Neural progenitor cell (in vitro differentiated cells): Measurements from ENCODE around the gene ASZ1. TPM values are rescaled to one million over a fixed set of nuclear protein-coding genes. Genes with fewer than 3 reads are reported as not detected.

Source experiments
- DNase-seq: peaks from one replicate; pipeline ENCODE4 v3.0.0-alpha.2; 2016; ENCODE audit warnings: low spot score
- H2AFZ ChIP-seq: fragments of 200-600 bp; sonication (generic); replicated peaks from 2 replicates; pipeline ENCODE4 v1.6.1; 2016; ENCODE audit warnings: antibody characterized with exemption
- H3F3A ChIP-seq: fragments of 200-600 bp; sonication (generic); 2 replicates; pipeline ENCODE4 v1.6.1; 2016; ENCODE audit warnings: antibody characterized with exemption, low read depth
- H3K27ac ChIP-seq: fragments of 200-600 bp; sonication (generic); 2 replicates; pipeline ENCODE4 v1.5.1; 2016; ENCODE audit warnings: mild to moderate bottlenecking
- H3K27me3 ChIP-seq: fragments of 200-600 bp; sonication (generic); 2 replicates; pipeline ENCODE4 v1.6.1; 2016; ENCODE audit warnings: mild to moderate bottlenecking, moderate library complexity
- H3K36me3 ChIP-seq: fragments of 200-600 bp; sonication (generic); 2 replicates; pipeline ENCODE4 v1.5.1; 2016
- H3K4me1 ChIP-seq: fragments of 200-600 bp; sonication (generic); 2 replicates; pipeline ENCODE4 v1.6.1; 2016; ENCODE audit warnings: mixed run types
- H3K4me2 ChIP-seq: fragments of 200-600 bp; sonication (generic); 2 replicates; pipeline ENCODE4 v1.6.1; 2016
- H3K4me3 ChIP-seq: fragments of 200-600 bp; sonication (generic); 2 replicates; pipeline ENCODE4 v1.5.1; 2016
- H3K79me2 ChIP-seq: fragments of 200-600 bp; sonication (generic); 2 replicates; pipeline ENCODE4 v1.6.1; 2016; ENCODE audit warnings: low read depth
- H3K9ac ChIP-seq: fragments of 200-600 bp; sonication (generic); 2 replicates; pipeline ENCODE4 v1.6.1; 2016
- H3K9me3 ChIP-seq: fragments of 200-600 bp; sonication (generic); 2 replicates; pipeline ENCODE4 v1.5.1; 2016; ENCODE audit warnings: low read depth
- H4K20me1 ChIP-seq: fragments of 200-600 bp; sonication (generic); 2 replicates; pipeline ENCODE4 v1.6.1; 2016; ENCODE audit warnings: low read depth
- H3K27ac Mint-ChIP-seq: 3 replicates; pipeline ENCODE4 v1.8.0; 2021; ENCODE audit warnings: mixed read lengths
- H3K27me3 Mint-ChIP-seq: 2 replicates; pipeline ENCODE4 v1.8.0; 2022; ENCODE audit warnings: low read depth, mild to moderate bottlenecking, inconsistent platforms, moderate library complexity, mixed read lengths; ENCODE audit not compliant: insufficient read depth
- H3K36me3 Mint-ChIP-seq: 3 replicates; pipeline ENCODE4 v1.8.0; 2021; ENCODE audit warnings: mixed read lengths
- H3K4me1 Mint-ChIP-seq: 3 replicates; pipeline ENCODE4 v1.8.0; 2021; ENCODE audit warnings: mixed read lengths
- H3K4me3 Mint-ChIP-seq: 3 replicates; pipeline ENCODE4 v1.8.0; 2021; ENCODE audit warnings: mild to moderate bottlenecking, moderate library complexity, mixed read lengths
- H3K9me3 Mint-ChIP-seq: 3 replicates; pipeline ENCODE4 v1.8.0; 2020; ENCODE audit warnings: mixed read lengths
- EZH2 ChIP-seq: fragments of 200-600 bp; sonication (generic); IDR thresholded peaks from 2 replicates; pipeline ENCODE4 v1.6.1; 2017; ENCODE audit warnings: antibody characterized with exemption, mild to moderate bottlenecking, moderate library complexity
- EZH2phosphoT487 ChIP-seq: fragments of 200-600 bp; sonication (generic); IDR thresholded peaks from 2 replicates; pipeline ENCODE4 v1.6.1; 2017; ENCODE audit warnings: antibody characterized with exemption
- total RNA-seq: library from RNA; depleted of rRNA; stranded (reverse); fragments of >200 nt; gene quantifications from 2 replicates; pipeline ENCODE4 v1.2.3, GENCODE V29; 2015; ENCODE audit warnings: low replicate concordance
- TF ChIP-seq, protein P1 (sequence below): fragments of 200-600 bp; sonication (generic); IDR thresholded peaks from 2 replicates; pipeline ENCODE4 v1.5.1; 2017; ENCODE audit warnings: antibody characterized with exemption, mild to moderate bottlenecking

ASZ1 gene
- total RNA-seq, 1 donor from 2014 or later, result not detected

DNA sequence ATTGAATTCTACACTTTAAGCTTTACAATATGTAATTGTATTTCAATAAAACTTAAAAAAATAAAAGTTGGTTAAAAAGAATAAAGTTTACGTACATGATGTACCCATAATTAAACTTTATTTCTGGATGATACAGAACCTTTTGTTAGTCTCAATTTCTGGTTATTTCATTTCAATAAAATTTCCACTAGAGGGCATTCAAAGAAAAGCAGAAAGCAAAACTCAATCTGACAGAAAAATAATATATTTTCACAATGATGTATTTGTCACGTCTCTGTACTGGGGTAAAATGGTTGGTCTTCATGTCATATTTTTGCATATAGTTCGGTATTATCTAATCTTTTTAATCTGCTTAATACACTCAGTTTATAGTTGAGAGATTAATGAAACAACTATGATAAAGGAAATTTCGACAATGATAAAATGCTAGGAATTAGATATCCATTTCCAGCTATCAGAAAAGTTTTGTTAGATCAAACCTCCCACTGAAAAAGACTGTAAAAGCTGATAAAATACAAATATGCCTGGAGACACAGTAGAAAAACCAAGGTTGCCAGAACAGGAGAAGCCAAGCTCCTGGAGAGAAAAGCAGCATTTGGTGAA lies 27.4 kb downstream of the ASZ1 start:
- no peak overlapping the region for H3K4me2 ChIP-seq

GRCh38 chr7:117395743-117396142 lies 31.6 kb downstream of the ASZ1 start:
- no peaks in the 10 kb centered on the region for H3K9me3 Mint-ChIP-seq
- Histone ChIP-seq H4K20me1 (no peaks in the 10 kb centered on the region), H3F3A (no peaks in the 10 kb centered on the region), H3K4me1 (peaks cover 6% of the 10 kb centered on the region), H3K27ac (no peak overlapping the region), H3K4me3 (no peak overlapping the region), H2AFZ (no peak overlapping the region), H3K4me2 (no peak overlapping the region), H3K27me3 (no peaks in the 10 kb centered on the region), H3K36me3 (no peaks in the 10 kb centered on the region), H3K9ac (no peak overlapping the region), H3K79me2 (no peaks in the 10 kb centered on the region), H3K9me3 (no peaks in the 10 kb centered on the region)
- no peaks in the 10 kb centered on the region for H3K27me3 Mint-ChIP-seq
- TF ChIP-seq, protein P1, sequence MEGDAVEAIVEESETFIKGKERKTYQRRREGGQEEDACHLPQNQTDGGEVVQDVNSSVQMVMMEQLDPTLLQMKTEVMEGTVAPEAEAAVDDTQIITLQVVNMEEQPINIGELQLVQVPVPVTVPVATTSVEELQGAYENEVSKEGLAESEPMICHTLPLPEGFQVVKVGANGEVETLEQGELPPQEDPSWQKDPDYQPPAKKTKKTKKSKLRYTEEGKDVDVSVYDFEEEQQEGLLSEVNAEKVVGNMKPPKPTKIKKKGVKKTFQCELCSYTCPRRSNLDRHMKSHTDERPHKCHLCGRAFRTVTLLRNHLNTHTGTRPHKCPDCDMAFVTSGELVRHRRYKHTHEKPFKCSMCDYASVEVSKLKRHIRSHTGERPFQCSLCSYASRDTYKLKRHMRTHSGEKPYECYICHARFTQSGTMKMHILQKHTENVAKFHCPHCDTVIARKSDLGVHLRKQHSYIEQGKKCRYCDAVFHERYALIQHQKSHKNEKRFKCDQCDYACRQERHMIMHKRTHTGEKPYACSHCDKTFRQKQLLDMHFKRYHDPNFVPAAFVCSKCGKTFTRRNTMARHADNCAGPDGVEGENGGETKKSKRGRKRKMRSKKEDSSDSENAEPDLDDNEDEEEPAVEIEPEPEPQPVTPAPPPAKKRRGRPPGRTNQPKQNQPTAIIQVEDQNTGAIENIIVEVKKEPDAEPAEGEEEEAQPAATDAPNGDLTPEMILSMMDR, result no peak
- no peak for TF ChIP-seq EZH2
- no peak for TF ChIP-seq EZH2phosphoT487
- H3K36me3 Mint-ChIP-seq, result no peaks in the 10 kb centered on the region
- H3K27ac Mint-ChIP-seq, result no peak overlapping the region
- no peak overlapping the region for H3K4me3 Mint-ChIP-seq
- H3K4me1 Mint-ChIP-seq, result no peaks in the 10 kb centered on the region
- peak; percentile 2 for DNase-seq

More for the DNA sequence above, 27.4 kb downstream of the ASZ1 start:
- H3K36me3 Mint-ChIP-seq, result no peaks in the 10 kb centered on the region
- no peak overlapping the region for H3K4me3 Mint-ChIP-seq
- no peak overlapping the region for H3K27ac Mint-ChIP-seq
- Histone ChIP-seq H3K9ac (no peak overlapping the region), H3K79me2 (no peaks in the 10 kb centered on the region), H3K9me3 (no peaks in the 10 kb centered on the region), H2AFZ (no peak overlapping the region), H3F3A (no peaks in the 10 kb centered on the region), H4K20me1 (no peaks in the 10 kb centered on the region), H3K27ac (no peak overlapping the region), H3K4me1 (peaks cover 6% of the 10 kb centered on the region), H3K4me3 (no peak overlapping the region), H3K36me3 (no peaks in the 10 kb centered on the region), H3K27me3 (no peaks in the 10 kb centered on the region)
- no peaks in the 10 kb centered on the region for H3K27me3 Mint-ChIP-seq
- H3K9me3 Mint-ChIP-seq, result no peaks in the 10 kb centered on the region
- TF ChIP-seq EZH2phosphoT487, result no peak
- TF ChIP-seq, protein P1, result peak; percentile 51
- no peak for DNase-seq
- no peaks in the 10 kb centered on the region for H3K4me1 Mint-ChIP-seq

- H3K4me2 ChIP-seq, result no peak overlapping the region
These were observed 33.5 kb downstream of the ASZ1 start for GRCh38 chr7:117393781-117394180.

More at GRCh38 chr7:117393781-117394180, 33.5 kb downstream of the ASZ1 start:
- no peak for TF ChIP-seq EZH2
- TF ChIP-seq, protein P1, result no peak
- TF ChIP-seq EZH2phosphoT487, result no peak
- H3K79me2 ChIP-seq, result no peaks in the 10 kb centered on the region
- DNase-seq, result no peak
- no peaks in the 10 kb centered on the region for H3K4me1 Mint-ChIP-seq
- no peaks in the 10 kb centered on the region for H3K36me3 Mint-ChIP-seq
- H3K4me3 Mint-ChIP-seq, result no peak overlapping the region
- H3K27me3 Mint-ChIP-seq, result no peaks in the 10 kb centered on the region
- no peak overlapping the region for H2AFZ ChIP-seq
- H3K36me3 ChIP-seq, result no peaks in the 10 kb centered on the region
- H3F3A ChIP-seq, result no peaks in the 10 kb centered on the region
- no peak overlapping the region for H3K4me3 ChIP-seq
- H3K4me1 ChIP-seq, result peaks cover 6% of the 10 kb centered on the region
- no peak overlapping the region for H3K27ac ChIP-seq
- H4K20me1 ChIP-seq, result no peaks in the 10 kb centered on the region
- no peaks in the 10 kb centered on the region for H3K27me3 ChIP-seq
- H3K27ac Mint-ChIP-seq, result no peak overlapping the region
- peaks cover 7% of the 10 kb centered on the region for H3K9me3 Mint-ChIP-seq
- H3K9ac ChIP-seq, result no peak overlapping the region
- no peaks in the 10 kb centered on the region for H3K9me3 ChIP-seq
